OCI-LY7 (cell line): Measurements from ENCODE around the gene ACE.

Experiments used
- CTCF ChIP-seq: fragments of 200-600 bp; sonication (generic); conservative IDR thresholded peaks from 2 replicates; pipeline ENCODE4 v1.5.1; 2014; ENCODE audit warnings: mild to moderate bottlenecking, antibody characterized with exemption, low read length, moderate library complexity, mixed read lengths
- EZH2phosphoT487 ChIP-seq: fragments of 200-600 bp; sonication (generic); IDR thresholded peaks from 2 replicates; pipeline ENCODE4 v1.6.1; 2018; ENCODE audit warnings: low read depth, borderline replicate concordance, mild to moderate bottlenecking, mixed run types, antibody characterized with exemption, low read length, moderate library complexity, mixed read lengths

GRCh38 chr17:63537991-63538692 lies 61.3 kb downstream of the ACE start:
- TF ChIP-seq CTCF (no peak), EZH2phosphoT487 (no peak)
